ENCODE measurements around the gene CTAGE4.
"Not testable (repeated sequence)": the region's sequence is repeated elsewhere in the genome, so short reads cannot be mapped to it uniquely, and the experiment has no call there.

The CTAGE4 gene

GRCh38 chr7:144217200-144217599 lies 33.9 kb downstream of the CTAGE4 start:
- not testable (repeated sequence) for DNase-seq

- DNase-seq = not testable (repeated sequence)
Observed at GRCh38 chr7:144218581-144218980, 35.3 kb downstream of the CTAGE4 start.

- not testable (repeated sequence) for DNase-seq
Observed at GRCh38 chr7:144219149-144219548, 35.9 kb downstream of the CTAGE4 start.

- DNase-seq = not testable (repeated sequence)
Observed at GRCh38 chr7:144220531-144220930, 37.3 kb downstream of the CTAGE4 start.

GRCh38 chr7:144223675-144224074 lies 40.4 kb downstream of the CTAGE4 start:
- not testable (repeated sequence) for DNase-seq

GRCh38 chr7:144226866-144227265 lies 43.6 kb downstream of the CTAGE4 start:
- DNase-seq = not testable (repeated sequence)

- DNase-seq = not testable (repeated sequence)
Observed at GRCh38 chr7:144228810-144229209, 45.5 kb downstream of the CTAGE4 start.

GRCh38 chr7:144231027-144231426 lies 47.8 kb downstream of the CTAGE4 start:
- not testable (repeated sequence) for DNase-seq

- not testable (repeated sequence) for DNase-seq
Observed at GRCh38 chr7:144233039-144233438, 49.8 kb downstream of the CTAGE4 start.
